Measurements from ENCODE around the gene RNF40.

The RNF40 gene

DNA sequence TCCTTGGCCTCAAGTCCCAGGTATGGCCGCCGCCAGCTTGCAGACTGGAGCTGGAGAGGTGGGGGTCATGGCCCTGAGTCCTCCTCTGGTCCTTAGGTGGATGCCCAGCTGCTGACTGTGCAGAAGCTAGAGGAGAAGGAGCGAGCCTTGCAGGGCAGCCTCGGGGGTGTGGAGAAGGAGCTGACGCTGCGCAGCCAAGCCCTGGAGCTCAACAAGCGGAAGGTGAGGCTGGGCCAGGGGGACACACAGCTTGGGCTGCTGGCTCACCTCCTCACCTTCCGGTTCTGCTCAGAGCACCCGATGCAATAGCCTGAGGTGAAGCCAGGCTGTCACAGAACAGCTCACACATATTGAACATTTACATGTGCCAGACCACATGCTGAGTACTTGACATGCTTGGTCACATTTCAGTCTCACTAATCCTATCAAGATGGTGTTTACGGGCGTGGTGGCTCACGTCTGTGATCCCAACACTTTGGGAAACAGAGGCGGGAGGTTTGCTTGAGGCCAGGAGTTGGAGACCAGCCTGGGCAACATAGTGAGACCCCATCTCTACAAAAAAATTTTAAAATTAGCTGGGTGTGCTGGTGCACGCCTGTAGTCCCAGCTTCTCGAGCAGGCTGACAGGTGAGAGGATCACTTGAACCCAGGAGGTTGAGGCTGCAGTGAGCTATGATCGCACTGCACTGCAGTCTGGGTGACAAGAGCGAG lies 7.4 kb downstream of the RNF40 start:
- Histone ChIP-seq H3K4me3 (no peak overlapping the region), H3K36me3 (ENCODE audit: insufficient read depth, low read length) (peaks cover 86% of the 10 kb centered on the region), H3K9ac (ENCODE audit: insufficient read length) (no peak overlapping the region)

DNA sequence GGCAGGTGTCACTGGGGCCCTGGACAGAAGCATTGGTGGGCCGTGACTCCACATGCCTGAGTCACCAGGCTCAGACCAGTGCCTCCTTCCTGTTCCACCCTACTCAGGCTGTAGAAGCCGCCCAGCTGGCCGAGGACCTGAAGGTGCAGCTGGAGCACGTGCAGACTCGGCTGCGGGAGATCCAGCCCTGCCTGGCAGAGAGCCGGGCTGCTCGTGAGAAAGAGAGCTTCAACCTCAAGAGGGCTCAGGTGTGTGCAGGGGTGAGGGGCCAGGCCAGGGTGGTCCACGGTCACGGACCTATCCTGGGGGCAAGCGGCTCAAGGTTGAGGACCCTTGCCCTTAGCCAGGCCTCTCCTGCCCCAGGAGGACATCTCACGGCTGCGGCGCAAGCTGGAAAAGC lies 9.6 kb downstream of the RNF40 start:
- Histone ChIP-seq H3K9me3 (ENCODE audit: low read depth, low read length) (no peaks in the 10 kb centered on the region), H3K27ac (no peak overlapping the region), H3K4me3 (no peak overlapping the region), H3K36me3 (ENCODE audit: insufficient read depth, low read length) (peaks cover 64% of the 10 kb centered on the region), H3K9ac (ENCODE audit: insufficient read length) (no peak overlapping the region)
- TF ChIP-seq EZH2 (IDR thresholded peaks at IDR 0.05) (no peak), POLR2AphosphoS5 (IDR thresholded peaks at IDR 0.05; ENCODE audit: borderline replicate concordance, low read depth, low read length) (no peak), FOXP2 (optimal IDR thresholded peaks at IDR 0.05; ENCODE audit: control extremely low read depth, extremely low read length, insufficient read depth) (no peak)
- DNase-seq (ENCODE audit: low read depth, low spot score) = no peak

More for the DNA sequence above, 7.4 kb downstream of the RNF40 start:
- TF ChIP-seq POLR2AphosphoS5 (IDR thresholded peaks at IDR 0.05; ENCODE audit: borderline replicate concordance, low read depth, low read length) = no peak
- TF ChIP-seq FOXP2 (optimal IDR thresholded peaks at IDR 0.05; ENCODE audit: control extremely low read depth, extremely low read length, insufficient read depth) = no peak
- no peak for TF ChIP-seq EZH2 (IDR thresholded peaks at IDR 0.05)
- no peaks in the 10 kb centered on the region for H3K9me3 ChIP-seq (ENCODE audit: low read depth, low read length)
- no peak for DNase-seq (ENCODE audit: low read depth, low spot score)
- H3K27ac ChIP-seq = no peak overlapping the region

DNA sequence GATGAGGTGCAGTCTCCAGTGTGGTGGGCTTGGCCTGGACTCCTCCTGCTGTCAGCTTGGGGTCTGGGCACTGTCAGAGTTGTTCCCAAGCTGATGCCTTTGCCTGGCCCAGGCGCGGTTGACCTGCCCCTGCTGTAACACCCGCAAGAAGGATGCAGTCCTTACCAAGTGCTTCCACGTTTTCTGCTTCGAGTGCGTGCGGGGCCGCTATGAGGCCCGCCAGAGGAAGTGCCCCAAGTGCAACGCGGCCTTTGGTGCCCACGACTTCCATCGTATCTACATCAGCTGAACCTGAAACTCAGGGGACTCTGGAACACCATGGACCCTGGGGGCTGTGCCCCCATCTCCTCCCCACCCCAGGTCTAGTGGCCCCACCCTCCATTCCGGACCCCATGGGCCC lies 11.7 kb downstream of the RNF40 start:
- H3K4me3 ChIP-seq = no peak overlapping the region
- H3K9me3 ChIP-seq (ENCODE audit: low read depth, low read length) = no peaks in the 10 kb centered on the region
- no peak for DNase-seq (ENCODE audit: low read depth, low spot score)
- no peak for TF ChIP-seq FOXP2 (optimal IDR thresholded peaks at IDR 0.05; ENCODE audit: control extremely low read depth, extremely low read length, insufficient read depth)
- no peak for TF ChIP-seq POLR2AphosphoS5 (IDR thresholded peaks at IDR 0.05; ENCODE audit: borderline replicate concordance, low read depth, low read length)
- TF ChIP-seq EZH2 (IDR thresholded peaks at IDR 0.05) = no peak
- H3K9ac ChIP-seq (ENCODE audit: insufficient read length) = no peak overlapping the region
- no peak overlapping the region for H3K27ac ChIP-seq
- peaks cover 43% of the 10 kb centered on the region; the same call in 1 of the 2 replicates for H3K36me3 ChIP-seq (ENCODE audit: insufficient read depth, low read length)

DNA sequence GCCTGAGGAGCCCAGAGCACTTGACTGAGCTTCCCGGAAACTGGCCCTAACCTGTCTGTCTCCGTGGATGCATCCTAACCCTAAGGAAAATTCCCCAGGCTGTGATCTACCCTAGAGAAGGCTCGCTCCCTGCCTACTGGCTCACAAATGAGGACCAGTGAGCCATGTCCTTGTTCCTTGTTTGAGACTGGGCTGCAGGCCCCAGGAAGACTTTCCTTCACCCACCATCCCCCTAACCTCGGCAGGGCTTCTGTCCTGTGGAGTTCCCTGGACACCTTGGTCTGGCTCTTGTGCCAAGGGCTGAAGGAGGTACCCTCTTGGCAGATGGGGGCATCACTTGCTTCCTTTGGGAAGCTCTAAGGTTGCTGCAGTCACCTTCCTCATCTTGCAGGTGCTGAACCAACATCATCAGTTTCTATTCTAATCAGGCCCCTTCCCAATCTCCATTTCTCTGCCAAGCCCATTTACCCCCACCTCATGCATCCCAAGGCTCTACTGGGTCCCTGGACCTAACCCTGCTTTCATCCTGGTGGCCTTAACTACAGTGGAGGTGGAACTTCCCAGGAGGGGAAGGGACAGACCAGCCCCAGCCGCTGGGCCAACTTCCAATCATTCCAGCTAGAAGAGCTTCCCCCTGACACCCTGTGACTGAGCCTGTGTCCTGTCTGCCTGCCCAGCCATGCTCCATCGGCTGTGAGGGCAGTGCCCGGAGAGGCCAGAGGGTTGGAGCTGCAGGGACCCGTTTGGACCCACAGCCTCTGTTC lies 12.4 kb downstream of the RNF40 start:
- peaks cover 35% of the 10 kb centered on the region; the same call in 1 of the 2 replicates for H3K36me3 ChIP-seq (ENCODE audit: insufficient read depth, low read length)
- H3K4me3 ChIP-seq = peak overlapping the region; percentile 82
- H3K27ac ChIP-seq = peak overlapping the region; percentile 89; the same call in 1 of the 2 replicates

DNA sequence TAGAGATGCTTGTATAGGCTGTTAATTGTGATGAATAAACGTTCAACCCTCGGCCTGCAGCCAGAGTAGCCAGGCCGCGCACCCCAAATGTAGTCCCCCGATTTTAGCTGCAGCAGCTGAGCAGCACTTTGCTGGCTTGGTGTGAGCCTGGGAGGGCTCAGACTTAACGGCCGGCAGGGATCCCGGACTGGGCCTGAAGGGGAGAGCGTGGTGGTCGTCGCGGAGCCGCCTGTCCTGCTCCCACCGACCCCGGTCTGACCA lies 12.9 kb downstream of the RNF40 start:
- no peak for DNase-seq (ENCODE audit: low read depth, low spot score)
- Histone ChIP-seq H3K9ac (ENCODE audit: insufficient read length) (peak overlapping the region; percentile 87), H3K27ac (peak overlapping the region; percentile 89)

More for the DNA sequence above, 12.4 kb downstream of the RNF40 start:
- no peak for TF ChIP-seq POLR2AphosphoS5 (IDR thresholded peaks at IDR 0.05; ENCODE audit: borderline replicate concordance, low read depth, low read length)
- no peak for TF ChIP-seq EZH2 (IDR thresholded peaks at IDR 0.05)
- no peak for TF ChIP-seq FOXP2 (optimal IDR thresholded peaks at IDR 0.05; ENCODE audit: control extremely low read depth, extremely low read length, insufficient read depth)
- no peak for DNase-seq (ENCODE audit: low read depth, low spot score)
- Histone ChIP-seq H3K9me3 (ENCODE audit: low read depth, low read length) (no peaks in the 10 kb centered on the region), H3K9ac (ENCODE audit: insufficient read length) (no peak overlapping the region)

DNA sequence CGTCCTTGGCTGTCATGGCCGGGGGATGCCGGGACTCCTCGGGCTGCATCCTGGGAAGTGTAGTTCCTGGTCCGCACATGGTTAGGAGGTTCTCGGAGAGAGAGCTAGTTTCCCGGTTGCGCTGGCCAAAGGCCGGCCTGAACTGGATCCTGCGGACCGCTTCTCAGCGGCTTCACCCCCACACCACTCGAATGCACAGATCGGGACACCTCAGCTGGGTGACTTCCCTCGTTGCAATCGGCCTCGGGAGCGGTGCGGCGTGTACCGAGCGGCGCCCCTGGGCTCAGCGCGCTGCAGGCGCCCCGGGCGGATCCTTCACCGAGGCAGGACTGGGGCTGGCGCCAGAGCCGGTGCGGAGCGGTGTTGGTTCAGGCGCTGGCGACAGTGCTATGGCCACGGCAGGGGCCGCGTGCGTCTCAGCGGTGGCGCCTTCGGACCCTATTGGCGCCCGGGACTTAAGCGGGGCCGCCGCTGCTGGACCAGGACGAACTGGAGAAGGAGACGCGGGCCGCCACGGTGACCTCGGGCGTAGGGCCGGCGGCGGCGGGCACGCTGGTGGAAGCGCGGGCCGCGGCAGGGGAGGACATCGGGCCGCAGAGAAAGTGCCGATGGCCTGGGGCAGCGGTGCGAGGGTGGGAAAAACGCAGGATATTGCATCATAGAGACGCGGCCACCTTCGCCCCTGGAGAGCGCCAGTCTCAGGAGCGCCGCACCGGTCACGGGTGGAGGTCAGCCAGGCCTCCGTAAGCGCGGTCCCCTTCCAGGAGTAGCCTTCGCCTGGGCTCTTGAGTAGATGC lies 13.5 kb downstream of the RNF40 start:
- Histone ChIP-seq H3K4me3 (peak overlapping the region; percentile 82), H3K27ac (peak overlapping the region; percentile 89), H3K36me3 (ENCODE audit: insufficient read depth, low read length) (peaks cover 26% of the 10 kb centered on the region; the same call in 1 of the 2 replicates), H3K9ac (ENCODE audit: insufficient read length) (peak overlapping the region; percentile 87), H3K9me3 (ENCODE audit: low read depth, low read length) (no peaks in the 10 kb centered on the region)
- DNase-seq (ENCODE audit: low read depth, low spot score) = peak; percentile 16
- no peak for TF ChIP-seq FOXP2 (optimal IDR thresholded peaks at IDR 0.05; ENCODE audit: control extremely low read depth, extremely low read length, insufficient read depth)
- TF ChIP-seq POLR2AphosphoS5 (IDR thresholded peaks at IDR 0.05; ENCODE audit: borderline replicate concordance, low read depth, low read length) = peak; percentile 93
- TF ChIP-seq EZH2 (IDR thresholded peaks at IDR 0.05) = no peak

More for the DNA sequence above, 12.9 kb downstream of the RNF40 start:
- TF ChIP-seq POLR2AphosphoS5 (IDR thresholded peaks at IDR 0.05; ENCODE audit: borderline replicate concordance, low read depth, low read length) = no peak
- no peak for TF ChIP-seq EZH2 (IDR thresholded peaks at IDR 0.05)
- no peak for TF ChIP-seq FOXP2 (optimal IDR thresholded peaks at IDR 0.05; ENCODE audit: control extremely low read depth, extremely low read length, insufficient read depth)
- Histone ChIP-seq H3K36me3 (ENCODE audit: insufficient read depth, low read length) (peaks cover 31% of the 10 kb centered on the region; the same call in 1 of the 2 replicates), H3K9me3 (ENCODE audit: low read depth, low read length) (no peaks in the 10 kb centered on the region), H3K4me3 (peak overlapping the region; percentile 82)

DNA sequence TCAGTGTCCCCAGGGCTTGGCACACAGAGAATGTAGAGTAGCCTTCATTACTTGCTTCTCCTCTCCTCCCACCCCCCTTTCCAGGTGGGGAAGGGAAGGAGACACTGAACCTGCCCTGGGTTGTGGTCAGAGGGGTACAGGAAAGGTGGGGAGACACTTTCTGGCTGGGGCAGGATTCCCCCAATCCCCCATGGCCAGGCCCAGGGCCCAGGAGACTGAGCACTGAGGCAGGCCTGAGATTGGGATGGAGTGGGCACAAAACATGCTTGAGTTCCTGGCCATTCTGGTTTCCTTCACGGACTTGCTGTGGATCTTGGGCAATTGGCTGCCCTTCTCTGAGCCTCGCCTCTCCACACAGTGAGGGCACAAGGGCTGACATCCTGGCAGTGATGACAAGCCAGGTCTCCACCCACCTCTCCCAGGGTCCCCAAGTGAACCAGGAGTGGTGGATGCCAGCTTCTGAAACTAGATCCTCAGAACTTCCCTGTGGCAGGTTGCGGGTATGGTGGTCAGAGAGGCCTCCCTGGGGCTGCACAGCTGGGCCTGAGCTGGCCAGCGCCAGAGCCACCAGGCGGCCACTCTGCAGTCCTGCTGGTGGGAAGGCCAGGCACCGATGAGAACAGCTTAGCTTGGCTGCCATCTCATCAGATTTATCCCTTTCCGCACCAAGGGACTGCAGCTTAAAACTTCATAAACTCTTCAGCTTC lies 15.6 kb downstream of the RNF40 start:
- Histone ChIP-seq H3K36me3 (ENCODE audit: insufficient read depth, low read length) (peaks cover 13% of the 10 kb centered on the region; the same call in 1 of the 2 replicates), H3K4me3 (no peak overlapping the region), H3K9me3 (ENCODE audit: low read depth, low read length) (no peaks in the 10 kb centered on the region), H3K9ac (ENCODE audit: insufficient read length) (no peak overlapping the region), H3K27ac (0 out of 2 replicates have a peak overlapping the region, but pooled peaks have one; percentile 31)
- TF ChIP-seq EZH2 (IDR thresholded peaks at IDR 0.05) (no peak), POLR2AphosphoS5 (IDR thresholded peaks at IDR 0.05; ENCODE audit: borderline replicate concordance, low read depth, low read length) (0 out of 2 replicates have a peak, but pooled peaks have one; percentile 9)
- no peak for DNase-seq (ENCODE audit: low read depth, low spot score)

All from SK-N-MC (cell line).